ENCODE data around the gene METTL24.

METTL24 gene

GRCh38 chr6:110195639-110196038 lies 162.5 kb downstream of the METTL24 start:
- DNase-seq (ENCODE audit: low read depth in 2 of 2), result no peak
